H54 (cell line): ENCODE data around the gene PIGQ.
A peak's percentile ranks its signal among the peaks of the same experiment; 100 is the strongest.

Source experiments
- DNase-seq: peaks from one replicate; pipeline ENCODE4 v3.0.0; 2011; ENCODE audit warnings: low spot score, mixed read lengths; ENCODE audit not compliant: insufficient read length
- FAIRE-seq: peaks from 3 replicates; lab custom pipeline; 2011; peaks lifted over from hg19 to GRCh38; lab: Jason Lieb, UNC
- POLR2A ChIP-seq: IDR thresholded peaks from 2 replicates; pipeline ENCODE4 v1.6.1; 2011; ENCODE audit warnings: low read depth, mild to moderate bottlenecking, low read length

PIGQ gene

GRCh38 chr16:564690-565418 lies 4.9 kb upstream of the PIGQ start:
- FAIRE-seq = no peak
- no peak for TF ChIP-seq POLR2A

GRCh38 chr16:565419-566330 lies 4.1 kb upstream of the PIGQ start:
- no peak for TF ChIP-seq POLR2A
- no peak for DNase-seq
- no peak for FAIRE-seq

More at GRCh38 chr16:564690-565418, 4.9 kb upstream of the PIGQ start:
- DNase-seq = no peak

GRCh38 chr16:566475-567372 lies 3.0 kb upstream of the PIGQ start, which contains the start of gene NHLRC4:
Gene NHLRC4 (plus strand): TSS chr16:567005. CDS start chr16:568048, 1,043 bp downstream.
- no peak for FAIRE-seq
- no peak for TF ChIP-seq POLR2A
- DNase-seq = peak; percentile 82

- DNase-seq (no peak), FAIRE-seq (no peak)
- no peak for TF ChIP-seq POLR2A
Measured at GRCh38 chr16:567373-568256, 2.2 kb upstream of the PIGQ start.

- no peak for TF ChIP-seq POLR2A
- DNase-seq (no peak), FAIRE-seq (no peak)
Measured at GRCh38 chr16:568401-569258, 1.1 kb upstream of the PIGQ start.

- FAIRE-seq (no peak), DNase-seq (no peak)
- TF ChIP-seq POLR2A = no peak
Measured at GRCh38 chr16:572865-573650, 3.3 kb downstream of the PIGQ start.

- DNase-seq = no peak
- no peak for FAIRE-seq
- no peak for TF ChIP-seq POLR2A
Measured at GRCh38 chr16:574021-574760, 4.4 kb downstream of the PIGQ start.

- DNase-seq (no peak), FAIRE-seq (no peak)
- no peak for TF ChIP-seq POLR2A
Measured at GRCh38 chr16:575354-576196, 5.8 kb downstream of the PIGQ start.

- DNase-seq = no peak
- no peak for FAIRE-seq
- no peak for TF ChIP-seq POLR2A
Measured at GRCh38 chr16:576197-576822, 6.5 kb downstream of the PIGQ start.
